K562 (cell line): ENCODE results near the gene PCBD1. TPM values are rescaled to one million over a fixed set of nuclear protein-coding genes. Genes with fewer than 3 reads are reported as not detected.

Source experiments
- ATAC-seq: fragments of 200-7000 bp; cut with Tn5 transposase; 3 replicates; pipeline ENCODE4 v1.9.1; 2020; ENCODE audit warnings: moderate library complexity
- BruUV-seq: library from RNA; stranded (reverse); fragments of 400-500 nt; replicated peaks from 2 replicates; lab custom pipeline; 2021; lab: Mats Ljungman, UMichigan
- CTCF ChIA-PET: fragments of 300-600 bp; formaldehyde crosslinking; extraction: SDS; loops from one replicate; lab custom pipeline; 2021; ENCODE audit warnings: low intra/inter-chr PET ratio; lab: Yijun Ruan, JAX
- POLR2A ChIA-PET: fragments of 300-600, 350-650 bp; sonication (Branson Sonifier 250); formaldehyde crosslinking; extraction: SDS; loops from one replicate; lab custom pipeline; 2021; ENCODE audit warnings: antibody characterized with exemption, inconsistent platforms; lab: Yijun Ruan, JAX
- DNase-seq, 4 experiments: peaks; one replicate each; pipeline versions ENCODE4 v3.0.0 to v3.0.0-alpha.2; 2011 to 2018; ENCODE audit warnings: low spot score in 3 of 4, mixed read lengths in 3 of 4; ENCODE audit errors: extremely low read depth in 1 of 4
- FAIRE-seq: peaks from 2 replicates; lab custom pipeline; 2011; peaks lifted over from hg19 to GRCh38; lab: Jason Lieb, UNC
- H2AFZ ChIP-seq: 2 replicates; pipeline ENCODE4 v1.6.0; 2011; ENCODE audit warnings: low read depth, low read length, control low read depth, inconsistent platforms
- H3K27ac ChIP-seq: fragments of 200-600 bp; 3 replicates; pipeline ENCODE4 v1.8.0; 2011; ENCODE audit warnings: low read depth, mild to moderate bottlenecking, control low read depth, inconsistent platforms, low read length, moderate library complexity, mixed read lengths; ENCODE audit errors: extremely low read depth
- H3K27me3 ChIP-seq, 2 experiments: fragments of 300-600 bp in 1 of 2; 2 replicates in 1 of 2; 3 replicates in 1 of 2; pipeline versions ENCODE4 v1.6.0 to v1.8.0; 2011; ENCODE audit warnings: inconsistent platforms in 2 of 2, low read length in 2 of 2, mild to moderate bottlenecking in 1 of 2, mixed read lengths in 1 of 2, moderate library complexity in 1 of 2; ENCODE audit not compliant: control insufficient read depth in 2 of 2, insufficient read depth in 2 of 2
- H3K36me3 ChIP-seq: fragments of 300-600 bp; 3 replicates; pipeline ENCODE4 v1.8.0; 2011; ENCODE audit warnings: mild to moderate bottlenecking, low read length, inconsistent platforms; ENCODE audit not compliant: control insufficient read depth, insufficient read depth
- H3K4me1 ChIP-seq, 2 experiments: fragments of 200-600 bp in 1 of 2; replicated peaks in 1 of 2; 2 replicates in 1 of 2; 3 replicates in 1 of 2; pipeline versions ENCODE4 v1.5.1 to v1.8.0; 2011; ENCODE audit warnings: inconsistent platforms in 2 of 2, low read length in 2 of 2, mild to moderate bottlenecking in 1 of 2, mixed read lengths in 1 of 2, moderate library complexity in 1 of 2; ENCODE audit not compliant: control insufficient read depth in 2 of 2, insufficient read depth in 2 of 2
- H3K4me2 ChIP-seq: 2 replicates; pipeline ENCODE4 v1.6.1; 2011; ENCODE audit warnings: low read length, control low read depth, inconsistent platforms, mixed read lengths; ENCODE audit not compliant: insufficient read depth
- H3K4me3 ChIP-seq: fragments of 200-600 bp; sonication (generic), shearing (Covaris generic); 2 replicates; pipeline ENCODE4 v1.5.1; 2016; ENCODE audit warnings: control low read depth, inconsistent platforms
- H3K79me2 ChIP-seq: fragments of 200-600 bp; 3 replicates; pipeline ENCODE4 v1.8.0; 2011; ENCODE audit warnings: low read length, inconsistent platforms; ENCODE audit not compliant: control insufficient read depth, insufficient read depth
- H3K9ac ChIP-seq, 2 experiments: 2 replicates each; pipeline versions ENCODE4 v1.6.0 to v1.6.1; 2011; ENCODE audit warnings: low read depth in 2 of 2, low read length in 2 of 2, control low read depth in 1 of 2, inconsistent platforms in 1 of 2, mild to moderate bottlenecking in 1 of 2, mixed read lengths in 1 of 2; ENCODE audit not compliant: insufficient read depth in 1 of 2
- H3K9me1 ChIP-seq: one replicate; pipeline ENCODE4 v1.6.0; 2011; ENCODE audit warnings: inconsistent platforms, mild to moderate bottlenecking, low read length, moderate library complexity; ENCODE audit not compliant: control insufficient read depth, insufficient read depth
- H3K9me3 ChIP-seq: replicated peaks from 2 replicates; pipeline ENCODE4 v1.5.1; 2011; ENCODE audit warnings: low read depth, low read length, inconsistent platforms; ENCODE audit not compliant: control insufficient read depth, insufficient read depth
- H4K20me1 ChIP-seq: replicated peaks from 2 replicates; pipeline ENCODE4 v1.6.1; 2011; ENCODE audit warnings: low read length, inconsistent platforms, mixed read lengths; ENCODE audit not compliant: control insufficient read depth, insufficient read depth
- ARID2 ChIP-seq: fragments of 450-650 bp; IDR thresholded peaks from 2 replicates; pipeline ENCODE4 v1.6.1; 2017; ENCODE audit warnings: antibody characterized with exemption, mild to moderate bottlenecking
- CREM ChIP-seq: IDR thresholded peaks from 2 replicates; pipeline ENCODE4 v1.6.1; 2014; ENCODE audit warnings: antibody characterized with exemption, low read depth
- CTBP1 ChIP-seq: fragments of 450-650 bp; IDR thresholded peaks from 2 replicates; pipeline ENCODE4 v1.6.1; 2016; ENCODE audit warnings: borderline replicate concordance
- DNMT1 ChIP-seq: fragments of 450-650 bp; IDR thresholded peaks from 2 replicates; pipeline ENCODE4 v1.6.1; 2016; ENCODE audit warnings: antibody characterized with exemption, mild to moderate bottlenecking
- ELF1 ChIP-seq: fragments of 200-800 bp; sonication (Bioruptor generic); IDR thresholded peaks from 2 replicates; pipeline ENCODE4 v1.6.1; 2016; ENCODE audit warnings: missing genetic modification characterization, missing compliant biosample characterization
- KLF1 ChIP-seq: fragments of 450-650 bp; IDR thresholded peaks from 2 replicates; pipeline ENCODE4 v1.6.1; 2016; ENCODE audit warnings: missing genetic modification characterization, missing compliant biosample characterization
- NFIC ChIP-seq: fragments of 450-650 bp; IDR thresholded peaks from 2 replicates; pipeline ENCODE4 v1.6.1; 2017; ENCODE audit warnings: mild to moderate bottlenecking, inconsistent platforms
- RAD21 ChIP-seq, 2 experiments: fragments of 250-450 bp in 1 of 2; fragments of 450-650 bp in 1 of 2; sonication (Bioruptor Pico) in 1 of 2; formaldehyde crosslinking in 1 of 2; IDR thresholded peaks in 1 of 2; conservative IDR thresholded peaks in 1 of 2; 2 replicates each; pipeline versions ENCODE4 v1.4.0 to v1.8.0; 2020 to 2022; ENCODE audit warnings: mild to moderate bottlenecking in 2 of 2, moderate library complexity in 1 of 2
- RFX7 ChIP-seq: fragments of 250-450 bp; sonication (Bioruptor Pico); IDR thresholded peaks from 2 replicates; pipeline ENCODE4 v1.5.1; 2021; ENCODE audit warnings: mild to moderate bottlenecking
- SIRT6 ChIP-seq: IDR thresholded peaks from one replicate; pipeline ENCODE4 v1.6.1; 2012; ENCODE audit warnings: low read depth, mild to moderate bottlenecking, control low read depth, inconsistent platforms, low read length, moderate library complexity
- SMC3 ChIP-seq: conservative IDR thresholded peaks from 2 replicates; pipeline ENCODE4 v1.6.1; 2011; ENCODE audit warnings: low read depth, low read length, improper control_type of control experiment; ENCODE audit not compliant: insufficient read depth
- STAG1 ChIP-seq: sonication (generic); formaldehyde crosslinking; IDR thresholded peaks from 2 replicates; pipeline ENCODE4 v1.5.0; 2020; ENCODE audit warnings: missing genetic modification reagents, borderline replicate concordance
- TOE1 ChIP-seq, 2 experiments: fragments of 450-650 bp in 1 of 2; sonication (generic) in 1 of 2; formaldehyde crosslinking in 1 of 2; IDR thresholded peaks; 2 replicates each; pipeline versions ENCODE4 v1.7.1 to v1.8.0; 2016 to 2022; ENCODE audit warnings: borderline replicate concordance in 2 of 2, mild to moderate bottlenecking in 2 of 2, antibody characterized with exemption in 1 of 2, inconsistent platforms in 1 of 2, low read depth in 1 of 2, missing genetic modification reagents in 1 of 2, moderate library complexity in 1 of 2
- ZNF12 ChIP-seq: sonication (generic); formaldehyde crosslinking; IDR thresholded peaks from 2 replicates; pipeline ENCODE4 v1.4.0; 2020; ENCODE audit warnings: mild to moderate bottlenecking, missing genetic modification reagents
- ZNF354B ChIP-seq: fragments of 250-450 bp; sonication (Bioruptor Pico); IDR thresholded peaks from 2 replicates; pipeline ENCODE4 v1.4.0; 2020
- WGBS: fragments of 100-300 bp; shearing (Covaris generic); methylation state at CpG from one replicate; pipeline ENCODE4 v1.1.6; 2016; ENCODE audit warnings: low coverage, mixed read lengths; ENCODE audit not compliant: insufficient coverage; ENCODE audit errors: missing lambda C conversion rate; 5-methylcytosine and 5-hydroxymethylcytosine counted together
- in situ Hi-C: fragments of 300-500 bp; cut with MboI; formaldehyde crosslinking; loops from 4 replicates; pipeline ENCODE4 v1.15.0; 2018; ENCODE audit warnings: inconsistent platforms, mixed read lengths
- intact Hi-C: fragments of 100-400 bp; cut with micrococcal nuclease; formaldehyde crosslinking; loops from 2 replicates; pipeline ENCODE4 v1.14.2; 2022
- polyA plus RNA-seq, 8 experiments: library from polyadenylated mRNA; depleted of rRNA in 4 of 8; stranded (reverse) in 5 of 8; unstranded in 3 of 8; fragments of >200 nt; fragmentation: Nextera tagmentation in 2 of 8; fragmentation: Illumina TruSeq in 1 of 8; extraction: Ambion mirVana in 2 of 8; extraction: Trizol in 1 of 8; gene quantifications; 2 replicates each; pipeline versions ENCODE4 v1.2.1 to v1.2.3, GENCODE V29; 2011 to 2014; ENCODE audit warnings: inconsistent platforms in 1 of 8, missing spikeins in 1 of 8
- total RNA-seq, 7 experiments: library from RNA; depleted of rRNA in 6 of 7; stranded (reverse); fragments of >200 nt in 6 of 7; fragmentation: Illumina TruSeq in 2 of 7; extraction: Trizol in 2 of 7; gene quantifications; 2 replicates each; pipeline versions ENCODE4 v1.2.1 to v1.2.3, GENCODE V29; 2011 to 2021; ENCODE audit warnings: low replicate concordance in 1 of 7
- TF ChIP-seq, protein P1 (sequence below): sonication (generic); formaldehyde crosslinking; IDR thresholded peaks from 2 replicates; pipeline ENCODE4 v1.8.0; 2022; ENCODE audit warnings: mild to moderate bottlenecking, missing genetic modification reagents
- TF ChIP-seq, protein P2 (sequence below): fragments of 450-650 bp; formaldehyde crosslinking; IDR thresholded peaks from 2 replicates; pipeline ENCODE4 v1.4.0; 2020; ENCODE audit warnings: mild to moderate bottlenecking, moderate library complexity

PCBD1 gene
- total and polyA plus RNA-seq, 9 of the 15 experiments (the other 6 are each of a cell fraction or from before 2014, with no cell fraction given), result 14.6 to 109 (median 57.0) TPM

- H2AFZ ChIP-seq, result no peak overlapping the region
- TF ChIP-seq ZNF354B, result no peak
- TF ChIP-seq DNMT1, result no peak
- no peak for TF ChIP-seq KLF1 (tag)
- peak; percentile 29; the same call in 1 of the 2 replicates for TF ChIP-seq CREM
- TF ChIP-seq, protein P1, sequence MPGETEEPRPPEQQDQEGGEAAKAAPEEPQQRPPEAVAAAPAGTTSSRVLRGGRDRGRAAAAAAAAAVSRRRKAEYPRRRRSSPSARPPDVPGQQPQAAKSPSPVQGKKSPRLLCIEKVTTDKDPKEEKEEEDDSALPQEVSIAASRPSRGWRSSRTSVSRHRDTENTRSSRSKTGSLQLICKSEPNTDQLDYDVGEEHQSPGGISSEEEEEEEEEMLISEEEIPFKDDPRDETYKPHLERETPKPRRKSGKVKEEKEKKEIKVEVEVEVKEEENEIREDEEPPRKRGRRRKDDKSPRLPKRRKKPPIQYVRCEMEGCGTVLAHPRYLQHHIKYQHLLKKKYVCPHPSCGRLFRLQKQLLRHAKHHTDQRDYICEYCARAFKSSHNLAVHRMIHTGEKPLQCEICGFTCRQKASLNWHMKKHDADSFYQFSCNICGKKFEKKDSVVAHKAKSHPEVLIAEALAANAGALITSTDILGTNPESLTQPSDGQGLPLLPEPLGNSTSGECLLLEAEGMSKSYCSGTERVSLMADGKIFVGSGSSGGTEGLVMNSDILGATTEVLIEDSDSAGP (CRISPR knock-in tag), result 0 out of 2 replicates have a peak, but pooled peaks have one; percentile 42
- TF ChIP-seq NFIC, result peak; percentile 92
- 0 out of 2 replicates have a peak, but pooled peaks have one; percentile 40 for TF ChIP-seq ZNF12 (CRISPR knock-in tag)
- TF ChIP-seq TOE1 (IDR thresholded peaks at IDR 0.05; ENCODE audit: borderline replicate concordance), result no peak
- TF ChIP-seq TOE1 (CRISPR knock-in tag; IDR thresholded peaks at IDR 0.05; ENCODE audit: borderline replicate concordance, low read depth), result 0 out of 2 replicates have a peak, but pooled peaks have one; percentile 37
- no peak for TF ChIP-seq SIRT6
- TF ChIP-seq STAG1 (CRISPR knock-in tag), result peak; percentile 89
- TF ChIP-seq, protein P2, sequence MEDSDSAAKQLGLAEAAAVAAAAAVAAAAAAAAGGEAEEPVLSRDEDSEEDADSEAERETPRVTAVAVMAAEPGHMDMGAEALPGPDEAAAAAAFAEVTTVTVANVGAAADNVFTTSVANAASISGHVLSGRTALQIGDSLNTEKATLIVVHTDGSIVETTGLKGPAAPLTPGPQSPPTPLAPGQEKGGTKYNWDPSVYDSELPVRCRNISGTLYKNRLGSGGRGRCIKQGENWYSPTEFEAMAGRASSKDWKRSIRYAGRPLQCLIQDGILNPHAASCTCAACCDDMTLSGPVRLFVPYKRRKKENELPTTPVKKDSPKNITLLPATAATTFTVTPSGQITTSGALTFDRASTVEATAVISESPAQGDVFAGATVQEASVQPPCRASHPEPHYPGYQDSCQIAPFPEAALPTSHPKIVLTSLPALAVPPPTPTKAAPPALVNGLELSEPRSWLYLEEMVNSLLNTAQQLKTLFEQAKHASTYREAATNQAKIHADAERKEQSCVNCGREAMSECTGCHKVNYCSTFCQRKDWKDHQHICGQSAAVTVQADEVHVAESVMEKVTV, result peak; percentile 69
- TF ChIP-seq ARID2, result 0 out of 2 replicates have a peak, but pooled peaks have one; percentile 17
- peak; percentile 79 to 94 for TF ChIP-seq RAD21 (CRISPR knock-in tag; conservative IDR thresholded peaks at IDR 0.05 in 1 of 2, IDR thresholded peaks at IDR 0.05 in 1 of 2)
- TF ChIP-seq RFX7 (CRISPR knock-in tag), result no peak
- 0 out of 2 replicates have a peak, but pooled peaks have one; percentile 30 for TF ChIP-seq ELF1 (tag)
- TF ChIP-seq CTBP1, result peak; percentile 33; the same call in 1 of the 2 replicates
- peak; percentile 83 for TF ChIP-seq SMC3
These were observed 15.0 kb upstream of the PCBD1 start for GRCh38 chr10:70903262-70903921.

More at GRCh38 chr10:70903262-70903921, 15.0 kb upstream of the PCBD1 start:
- H3K4me2 ChIP-seq, result no peak overlapping the region
- in situ Hi-C loops (no loop called here), intact Hi-C loops (loop anchor here (5.0 kb wide), 1 partner anchor 384 kb away; no protein-coding TSS in a partner anchor)
- H3K4me1 ChIP-seq, result peaks cover 0 to 5% of the 10 kb centered on the region in 2 experiments; a peak in 3 of 5 replicates
- no peaks in the 10 kb centered on the region for H3K9me1 ChIP-seq
- H3K9me3 ChIP-seq, result no peaks in the 10 kb centered on the region
- H3K4me3 ChIP-seq, result no peak overlapping the region
- H3K27me3 ChIP-seq, result peaks cover 49 to 71% of the 10 kb centered on the region in 2 experiments
- ChIA-PET POLR2A (interaction anchor here (0.6 kb wide), 2 partner anchors 9 to 15 kb away, joined by 3 read pairs; no protein-coding TSS in a partner anchor), CTCF (interaction anchor here (0.6 to 2.0 kb wide), 4 partner anchors 17 to 381 kb away, joined by 3 to 9 read pairs (median 4); no protein-coding TSS in a partner anchor)
- WGBS, result 35% methylated on average over 14 of the region's 14 CpGs
- BruUV-seq, result no TSS peak
- no peak overlapping the region for H3K27ac ChIP-seq
- no peaks in the 10 kb centered on the region for H3K79me2 ChIP-seq
- no peaks in the 10 kb centered on the region for H3K36me3 ChIP-seq
- H4K20me1 ChIP-seq, result peaks cover 16% of the 10 kb centered on the region
- peak; percentile 80 for ATAC-seq
- no peak overlapping the region for H3K9ac ChIP-seq
- DNase-seq, result peak; percentile 73 to 76 (median 74)
- FAIRE-seq, result peak; percentile 92
